K562 (cell line): Measurements from ENCODE around the gene CDHR1. TPM values are rescaled to one million over a fixed set of nuclear protein-coding genes. Genes with fewer than 3 reads are reported as not detected.

ENCODE experiments used
- BHLHE40 ChIP-seq: IDR thresholded peaks from 2 replicates; pipeline ENCODE4 v1.6.1; 2011; ENCODE audit warnings: low read length, improper control_type of control experiment
- CBFA2T2 ChIP-seq: fragments of 450-650 bp; conservative IDR thresholded peaks from 2 replicates; pipeline ENCODE4 v1.6.1; 2017; ENCODE audit warnings: mild to moderate bottlenecking
- EP300 ChIP-seq: IDR thresholded peaks from 2 replicates; pipeline ENCODE4 v1.6.1; 2012; ENCODE audit warnings: low read length, improper control_type of control experiment
- HSF4 ChIP-seq: fragments of 250-450 bp; sonication (Bioruptor Pico); IDR thresholded peaks from 2 replicates; pipeline ENCODE4 v2.1.2; 2022; ENCODE audit warnings: mild to moderate bottlenecking, moderate library complexity, borderline replicate concordance
- NCOA1 ChIP-seq: fragments of 450-650 bp; IDR thresholded peaks from 2 replicates; pipeline ENCODE4 v1.6.1; 2016; ENCODE audit warnings: low read depth
- NFRKB ChIP-seq: fragments of 450-650 bp; IDR thresholded peaks from 2 replicates; pipeline ENCODE4 v1.6.1; 2016; ENCODE audit warnings: low read depth
- PCBP2 ChIP-seq: fragments of 200-400 bp; formaldehyde crosslinking; IDR thresholded peaks from 2 replicates; pipeline ENCODE4 v1.6.1; 2018; ENCODE audit warnings: low read length, low read depth, mild to moderate bottlenecking, moderate library complexity; ENCODE audit not compliant: poor library complexity, severe bottlenecking
- POLR2H ChIP-seq: IDR thresholded peaks from 2 replicates; pipeline ENCODE4 v1.6.1; 2016; ENCODE audit warnings: missing genetic modification characterization, low read depth, mild to moderate bottlenecking, control low read depth, missing compliant biosample characterization, moderate library complexity
- RB1 ChIP-seq: fragments of 450-650 bp; IDR thresholded peaks from 2 replicates; pipeline ENCODE4 v1.6.1; 2017; ENCODE audit warnings: low read depth, mild to moderate bottlenecking
- SIX5 ChIP-seq, 2 experiments: IDR thresholded peaks; 2 replicates each; pipeline ENCODE4 v1.6.1; 2011; ENCODE audit warnings: low read length in 2 of 2, borderline replicate concordance in 1 of 2, low read depth in 1 of 2, mild to moderate bottlenecking in 1 of 2, moderate library complexity in 1 of 2; ENCODE audit not compliant: insufficient read depth in 1 of 2
- SMARCA5 ChIP-seq: fragments of 450-650 bp; IDR thresholded peaks from 2 replicates; pipeline ENCODE4 v1.6.1; 2016
- SOX6 ChIP-seq: fragments of 450-650 bp; IDR thresholded peaks from 2 replicates; pipeline ENCODE4 v1.6.1; 2014; ENCODE audit warnings: mild to moderate bottlenecking
- STAG1 ChIP-seq: sonication (generic); formaldehyde crosslinking; IDR thresholded peaks from 2 replicates; pipeline ENCODE4 v1.5.0; 2020; ENCODE audit warnings: missing genetic modification reagents, borderline replicate concordance
- ZC3H4 ChIP-seq: sonication (generic); formaldehyde crosslinking; IDR thresholded peaks from 2 replicates; pipeline ENCODE4 v1.9.0; 2021; ENCODE audit warnings: missing genetic modification reagents, borderline replicate concordance
- ZNF121 ChIP-seq: sonication (generic); formaldehyde crosslinking; conservative IDR thresholded peaks from 2 replicates; pipeline ENCODE4 v1.8.0; 2022; ENCODE audit warnings: missing genetic modification reagents
- ZNF408 ChIP-seq: fragments of 250-450 bp; sonication (Bioruptor Pico); IDR thresholded peaks from 2 replicates; pipeline ENCODE4 v1.4.0; 2020; ENCODE audit warnings: low read depth, mild to moderate bottlenecking, moderate library complexity
- polyA plus RNA-seq, 8 experiments: library from polyadenylated mRNA; depleted of rRNA in 4 of 8; stranded (reverse) in 5 of 8; unstranded in 3 of 8; fragments of >200 nt; fragmentation: Nextera tagmentation in 2 of 8; fragmentation: Illumina TruSeq in 1 of 8; extraction: Ambion mirVana in 2 of 8; extraction: Trizol in 1 of 8; gene quantifications; 2 replicates each; pipeline versions ENCODE4 v1.2.1 to v1.2.3, GENCODE V29; 2011 to 2014; ENCODE audit warnings: inconsistent platforms in 1 of 8, missing spikeins in 1 of 8
- total RNA-seq, 7 experiments: library from RNA; depleted of rRNA in 6 of 7; stranded (reverse); fragments of >200 nt in 6 of 7; fragmentation: Illumina TruSeq in 2 of 7; extraction: Trizol in 2 of 7; gene quantifications; 2 replicates each; pipeline versions ENCODE4 v1.2.1 to v1.2.3, GENCODE V29; 2011 to 2021; ENCODE audit warnings: low replicate concordance in 1 of 7
- TF ChIP-seq, protein P1 (sequence below): fragments of 450-650 bp; IDR thresholded peaks from 2 replicates; pipeline ENCODE4 v1.6.1; 2016; ENCODE audit warnings: missing biosample characterization, missing genetic modification characterization
- TF ChIP-seq, protein P2 (sequence below): fragments of 250-450 bp; sonication (Bioruptor Pico); IDR thresholded peaks from 2 replicates; pipeline ENCODE4 v1.5.0; 2020; ENCODE audit warnings: mild to moderate bottlenecking, borderline replicate concordance
- TF ChIP-seq, protein P3 (sequence below): sonication (generic); formaldehyde crosslinking; IDR thresholded peaks from 2 replicates; pipeline ENCODE4 v1.8.1; 2023; ENCODE audit warnings: mild to moderate bottlenecking, missing genetic modification reagents
- TF ChIP-seq, protein P4 (sequence below): fragments of 450-650 bp; formaldehyde crosslinking; IDR thresholded peaks from 2 replicates; pipeline ENCODE4 v1.4.0; 2020; ENCODE audit warnings: mild to moderate bottlenecking, moderate library complexity
- TF ChIP-seq, protein P5 (sequence below): fragments of 250-450 bp; sonication (Bioruptor Pico); IDR thresholded peaks from 2 replicates; pipeline ENCODE4 v1.8.0; 2022; ENCODE audit warnings: moderate library complexity, mild to moderate bottlenecking, inconsistent platforms

The CDHR1 gene
- total and polyA plus RNA-seq, 9 of the 15 experiments (the other 6 are each of a cell fraction or from before 2014, with no cell fraction given), result 0.03 to 0.99 (median 0.20) TPM

DNA sequence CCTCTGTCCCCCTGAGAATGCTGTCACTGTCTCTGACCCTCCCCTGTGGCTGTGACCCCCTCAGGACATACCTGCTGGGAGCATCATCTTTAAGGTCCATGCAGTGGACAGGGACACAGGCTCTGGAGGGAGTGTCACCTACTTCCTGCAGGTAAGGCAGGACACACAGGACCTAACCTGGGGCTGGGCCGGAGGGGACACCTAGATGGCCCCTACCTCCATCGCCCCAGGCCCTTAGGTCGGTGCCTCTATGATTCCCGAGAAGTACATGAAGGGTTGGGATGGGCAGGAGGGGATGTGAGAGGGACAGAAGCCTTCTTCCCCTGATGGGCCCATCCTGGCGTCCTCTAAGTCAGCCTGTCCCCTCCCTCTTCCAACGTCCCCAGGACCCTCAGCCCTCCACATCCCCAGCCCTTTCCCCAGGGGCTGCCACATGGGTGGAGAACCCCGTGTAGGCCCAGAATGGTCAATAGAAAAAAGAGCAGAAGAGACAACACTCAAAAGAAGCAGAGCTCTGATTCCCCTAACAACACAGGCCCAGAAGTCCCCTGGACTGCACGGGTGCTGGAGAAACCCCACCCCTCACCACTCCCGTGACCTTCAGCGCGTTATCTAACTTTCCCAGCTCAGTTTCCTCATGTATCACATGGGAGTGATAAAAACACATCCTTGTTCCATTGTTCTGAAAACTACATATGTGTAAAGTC, 6.4 kb downstream of the CDHR1 start (continued):
- TF ChIP-seq NCOA1, result no peak
- no peak for TF ChIP-seq STAG1
- peak; percentile 34; the same call in 1 of the 2 replicates for TF ChIP-seq EP300
- TF ChIP-seq NFRKB, result no peak
- no peak for TF ChIP-seq HSF4 (CRISPR knock-in tag)
- TF ChIP-seq SIX5 (IDR thresholded peaks at IDR 0.05; ENCODE audit: borderline replicate concordance in 1 of 2, insufficient read depth in 1 of 2, low read depth in 1 of 2, low read length in 2 of 2), result no peak
- TF ChIP-seq SMARCA5, result no peak
- TF ChIP-seq ZC3H4 (CRISPR knock-in tag), result no peak
- TF ChIP-seq, protein P1, sequence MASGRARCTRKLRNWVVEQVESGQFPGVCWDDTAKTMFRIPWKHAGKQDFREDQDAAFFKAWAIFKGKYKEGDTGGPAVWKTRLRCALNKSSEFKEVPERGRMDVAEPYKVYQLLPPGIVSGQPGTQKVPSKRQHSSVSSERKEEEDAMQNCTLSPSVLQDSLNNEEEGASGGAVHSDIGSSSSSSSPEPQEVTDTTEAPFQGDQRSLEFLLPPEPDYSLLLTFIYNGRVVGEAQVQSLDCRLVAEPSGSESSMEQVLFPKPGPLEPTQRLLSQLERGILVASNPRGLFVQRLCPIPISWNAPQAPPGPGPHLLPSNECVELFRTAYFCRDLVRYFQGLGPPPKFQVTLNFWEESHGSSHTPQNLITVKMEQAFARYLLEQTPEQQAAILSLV (tag), result no peak
- no peak for TF ChIP-seq PCBP2
- peak; percentile 86 for TF ChIP-seq SOX6
- peak; percentile 93 for TF ChIP-seq BHLHE40
- TF ChIP-seq POLR2H (tag), result no peak
- no peak for TF ChIP-seq ZNF408 (CRISPR knock-in tag)
- TF ChIP-seq, protein P2, sequence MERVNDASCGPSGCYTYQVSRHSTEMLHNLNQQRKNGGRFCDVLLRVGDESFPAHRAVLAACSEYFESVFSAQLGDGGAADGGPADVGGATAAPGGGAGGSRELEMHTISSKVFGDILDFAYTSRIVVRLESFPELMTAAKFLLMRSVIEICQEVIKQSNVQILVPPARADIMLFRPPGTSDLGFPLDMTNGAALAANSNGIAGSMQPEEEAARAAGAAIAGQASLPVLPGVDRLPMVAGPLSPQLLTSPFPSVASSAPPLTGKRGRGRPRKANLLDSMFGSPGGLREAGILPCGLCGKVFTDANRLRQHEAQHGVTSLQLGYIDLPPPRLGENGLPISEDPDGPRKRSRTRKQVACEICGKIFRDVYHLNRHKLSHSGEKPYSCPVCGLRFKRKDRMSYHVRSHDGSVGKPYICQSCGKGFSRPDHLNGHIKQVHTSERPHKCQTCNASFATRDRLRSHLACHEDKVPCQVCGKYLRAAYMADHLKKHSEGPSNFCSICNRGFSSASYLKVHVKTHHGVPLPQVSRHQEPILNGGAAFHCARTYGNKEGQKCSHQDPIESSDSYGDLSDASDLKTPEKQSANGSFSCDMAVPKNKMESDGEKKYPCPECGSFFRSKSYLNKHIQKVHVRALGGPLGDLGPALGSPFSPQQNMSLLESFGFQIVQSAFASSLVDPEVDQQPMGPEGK, result no peak
- no peak for TF ChIP-seq ZNF121 (CRISPR knock-in tag)
- no peak for TF ChIP-seq RB1
- TF ChIP-seq, protein P3, sequence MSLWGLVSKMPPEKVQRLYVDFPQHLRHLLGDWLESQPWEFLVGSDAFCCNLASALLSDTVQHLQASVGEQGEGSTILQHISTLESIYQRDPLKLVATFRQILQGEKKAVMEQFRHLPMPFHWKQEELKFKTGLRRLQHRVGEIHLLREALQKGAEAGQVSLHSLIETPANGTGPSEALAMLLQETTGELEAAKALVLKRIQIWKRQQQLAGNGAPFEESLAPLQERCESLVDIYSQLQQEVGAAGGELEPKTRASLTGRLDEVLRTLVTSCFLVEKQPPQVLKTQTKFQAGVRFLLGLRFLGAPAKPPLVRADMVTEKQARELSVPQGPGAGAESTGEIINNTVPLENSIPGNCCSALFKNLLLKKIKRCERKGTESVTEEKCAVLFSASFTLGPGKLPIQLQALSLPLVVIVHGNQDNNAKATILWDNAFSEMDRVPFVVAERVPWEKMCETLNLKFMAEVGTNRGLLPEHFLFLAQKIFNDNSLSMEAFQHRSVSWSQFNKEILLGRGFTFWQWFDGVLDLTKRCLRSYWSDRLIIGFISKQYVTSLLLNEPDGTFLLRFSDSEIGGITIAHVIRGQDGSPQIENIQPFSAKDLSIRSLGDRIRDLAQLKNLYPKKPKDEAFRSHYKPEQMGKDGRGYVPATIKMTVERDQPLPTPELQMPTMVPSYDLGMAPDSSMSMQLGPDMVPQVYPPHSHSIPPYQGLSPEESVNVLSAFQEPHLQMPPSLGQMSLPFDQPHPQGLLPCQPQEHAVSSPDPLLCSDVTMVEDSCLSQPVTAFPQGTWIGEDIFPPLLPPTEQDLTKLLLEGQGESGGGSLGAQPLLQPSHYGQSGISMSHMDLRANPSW (CRISPR knock-in tag), result no peak
- TF ChIP-seq, protein P4, sequence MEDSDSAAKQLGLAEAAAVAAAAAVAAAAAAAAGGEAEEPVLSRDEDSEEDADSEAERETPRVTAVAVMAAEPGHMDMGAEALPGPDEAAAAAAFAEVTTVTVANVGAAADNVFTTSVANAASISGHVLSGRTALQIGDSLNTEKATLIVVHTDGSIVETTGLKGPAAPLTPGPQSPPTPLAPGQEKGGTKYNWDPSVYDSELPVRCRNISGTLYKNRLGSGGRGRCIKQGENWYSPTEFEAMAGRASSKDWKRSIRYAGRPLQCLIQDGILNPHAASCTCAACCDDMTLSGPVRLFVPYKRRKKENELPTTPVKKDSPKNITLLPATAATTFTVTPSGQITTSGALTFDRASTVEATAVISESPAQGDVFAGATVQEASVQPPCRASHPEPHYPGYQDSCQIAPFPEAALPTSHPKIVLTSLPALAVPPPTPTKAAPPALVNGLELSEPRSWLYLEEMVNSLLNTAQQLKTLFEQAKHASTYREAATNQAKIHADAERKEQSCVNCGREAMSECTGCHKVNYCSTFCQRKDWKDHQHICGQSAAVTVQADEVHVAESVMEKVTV (CRISPR knock-in tag), result no peak
- TF ChIP-seq CBFA2T2, result peak; percentile 43; the same call in 1 of the 2 replicates
- TF ChIP-seq, protein P5, sequence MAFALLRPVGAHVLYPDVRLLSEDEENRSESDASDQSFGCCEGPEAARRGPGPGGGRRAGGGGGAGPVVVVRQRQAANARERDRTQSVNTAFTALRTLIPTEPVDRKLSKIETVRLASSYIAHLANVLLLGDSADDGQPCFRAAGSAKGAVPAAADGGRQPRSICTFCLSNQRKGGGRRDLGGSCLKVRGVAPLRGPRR, result no peak
